Mesodermal cell (in vitro differentiated cells): ENCODE data around the gene PPIE.

ENCODE experiments used
- H3K27ac ChIP-seq: 2 replicates; pipeline ENCODE4 v1.7.0; 2013; ENCODE audit warnings: mild to moderate bottlenecking, low read depth, low read length, moderate library complexity; ENCODE audit not compliant: severe bottlenecking
- H3K36me3 ChIP-seq: 2 replicates; pipeline ENCODE4 v1.7.1; 2013; ENCODE audit warnings: mild to moderate bottlenecking, low read length, moderate library complexity; ENCODE audit not compliant: control insufficient read depth, insufficient read depth
- H3K4me1 ChIP-seq: one replicate; pipeline ENCODE4 v1.7.1; 2013; ENCODE audit warnings: mild to moderate bottlenecking, low read length; ENCODE audit not compliant: insufficient read depth, control insufficient read depth, poor library complexity, severe bottlenecking
- H3K4me3 ChIP-seq: 2 replicates; pipeline ENCODE4 v1.7.0; 2013; ENCODE audit warnings: low read length, control low read depth, mild to moderate bottlenecking; ENCODE audit not compliant: insufficient read depth, poor library complexity, severe bottlenecking; ENCODE audit errors: extremely low read depth
- H3K9me3 ChIP-seq: 2 replicates; pipeline ENCODE4 v1.7.1; 2013; ENCODE audit warnings: mild to moderate bottlenecking, low read length, moderate library complexity; ENCODE audit not compliant: control insufficient read depth
- WGBS, 2 experiments: methylation state at CpG; one replicate each; pipeline ENCODE4 v1.1.5; 2013; ENCODE audit warnings: missing lambda C conversion rate in 2 of 2; ENCODE audit not compliant: insufficient coverage in 2 of 2; 5-methylcytosine and 5-hydroxymethylcytosine counted together

Gene PPIE

DNA sequence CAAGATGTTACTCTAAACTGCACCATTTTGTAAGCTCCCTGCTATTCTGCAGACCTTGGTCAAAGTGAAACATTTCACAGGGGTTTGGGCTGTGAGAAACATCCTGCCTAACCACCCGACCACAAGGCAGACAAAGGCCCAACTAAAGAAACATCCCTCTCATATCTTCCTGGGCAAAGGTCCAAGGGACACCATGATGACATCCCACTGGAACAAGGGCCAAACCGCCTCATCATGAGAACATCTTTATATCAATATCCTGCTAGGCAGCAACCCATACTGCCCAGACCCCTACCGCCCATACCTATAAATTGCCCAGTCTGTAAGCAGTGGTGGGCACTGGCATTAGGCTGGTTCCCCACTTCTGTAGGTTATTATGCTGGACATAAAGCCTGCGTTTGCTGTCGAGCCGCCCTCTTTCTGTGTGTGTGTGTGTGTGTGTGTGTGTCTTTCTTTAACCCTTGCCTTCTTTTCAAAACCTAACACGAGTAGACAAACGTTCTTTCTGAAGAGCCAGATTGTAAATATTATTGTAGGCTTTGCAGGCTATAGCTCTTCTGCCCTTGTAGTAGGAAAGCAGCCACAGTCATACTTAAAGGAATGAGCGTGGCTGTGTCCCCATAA lies 1.0 kb upstream of the PPIE start:
- Histone ChIP-seq H3K4me1 (peaks cover 3% of the 10 kb centered on the region), H3K27ac (no peak overlapping the region)
- 100% methylated on average over 2 to 3 of the region's 9 CpGs for WGBS, 2 experiments

GRCh38 chr1:39745016-39745670 lies 6.5 kb downstream of the PPIE start:
- Histone ChIP-seq H3K27ac (no peak overlapping the region), H3K4me1 (no peaks in the 10 kb centered on the region), H3K36me3 (peaks cover 90% of the 10 kb centered on the region), H3K4me3 (no peak overlapping the region), H3K9me3 (no peaks in the 10 kb centered on the region)
- WGBS, 2 experiments: 92 to 97% methylated on average over 13 to 16 of the region's 16 CpGs

More for the DNA sequence above, 1.0 kb upstream of the PPIE start:
- Histone ChIP-seq H3K36me3 (peaks cover 21% of the 10 kb centered on the region), H3K4me3 (no peak overlapping the region), H3K9me3 (no peaks in the 10 kb centered on the region)

DNA sequence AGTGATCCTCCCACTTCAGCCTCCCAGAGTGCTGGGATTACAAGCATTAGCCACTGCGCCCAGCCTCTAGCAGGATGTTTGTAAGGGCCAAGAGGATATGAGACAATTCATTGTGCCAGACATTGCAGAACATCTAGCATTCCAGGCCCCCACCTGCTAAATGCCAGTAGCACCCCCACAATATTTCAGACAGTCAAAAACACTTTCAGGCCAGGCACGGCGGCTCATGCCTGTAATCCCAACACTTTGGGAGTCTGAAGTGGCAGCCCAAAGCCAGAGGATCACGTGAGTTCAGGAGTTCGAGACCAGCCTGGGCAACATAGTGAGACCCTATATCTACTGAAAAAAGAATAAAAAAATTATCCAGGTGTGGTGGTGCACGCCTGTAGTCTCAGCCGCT lies 12.9 kb downstream of the PPIE start:
- 74 to 88% methylated on average over 2 to 5 of the region's 7 CpGs for WGBS, 2 experiments
- Histone ChIP-seq H3K4me3 (no peak overlapping the region), H3K27ac (no peak overlapping the region), H3K4me1 (no peaks in the 10 kb centered on the region), H3K36me3 (peaks cover 90% of the 10 kb centered on the region), H3K9me3 (no peaks in the 10 kb centered on the region)

GRCh38 chr1:39752703-39753102 lies 14.0 kb downstream of the PPIE start:
- peaks cover 92% of the 10 kb centered on the region for H3K36me3 ChIP-seq
- H3K4me3 ChIP-seq: no peak overlapping the region
- H3K9me3 ChIP-seq: no peaks in the 10 kb centered on the region
- 88 to 94% methylated on average over 6 of the region's 6 CpGs for WGBS, 2 experiments
- H3K4me1 ChIP-seq: no peaks in the 10 kb centered on the region
- no peak overlapping the region for H3K27ac ChIP-seq

DNA sequence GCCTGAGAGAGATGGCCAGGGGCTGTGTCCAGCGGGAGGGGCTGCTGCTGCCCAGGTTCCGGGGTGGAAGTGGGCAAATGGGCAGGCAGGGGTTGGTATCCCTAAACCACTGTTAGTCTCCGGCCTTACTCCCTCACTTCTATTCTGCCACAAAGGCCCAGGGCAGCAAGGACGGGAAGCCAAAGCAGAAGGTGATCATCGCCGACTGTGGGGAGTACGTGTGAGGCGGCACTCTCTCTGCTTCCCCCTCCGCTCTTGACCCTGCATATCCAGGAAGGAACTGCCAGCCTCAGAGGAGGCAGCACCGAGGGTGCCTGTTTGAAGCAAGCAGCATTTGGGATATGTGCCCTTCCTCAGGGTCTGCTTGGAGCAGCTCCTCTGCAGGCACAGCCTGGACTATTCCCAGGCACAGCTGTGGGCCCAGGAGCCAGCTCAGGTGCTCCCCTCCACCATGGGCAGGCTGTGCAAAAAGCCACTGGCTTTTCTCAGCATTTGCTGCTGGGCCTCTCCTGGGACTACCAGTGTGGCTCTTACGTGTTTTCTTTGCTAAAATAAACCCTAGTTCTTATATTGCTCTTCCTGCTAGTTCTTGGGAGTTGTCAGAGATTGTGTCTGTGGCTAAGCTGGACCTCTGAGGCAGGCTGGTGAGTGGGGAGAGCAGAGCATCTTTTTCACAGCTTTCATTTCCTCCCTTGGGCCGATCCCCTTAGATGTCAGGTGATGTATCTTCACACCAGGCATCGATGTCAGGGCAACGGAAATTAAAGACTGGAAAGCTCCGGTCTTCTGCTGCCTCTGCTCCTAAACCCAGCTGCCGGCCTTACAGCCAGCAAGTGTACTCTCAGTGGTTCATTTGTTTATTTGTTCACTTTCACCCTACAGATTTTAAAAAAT lies 14.7 kb downstream of the PPIE start:
- Histone ChIP-seq H3K36me3 (peaks cover 91% of the 10 kb centered on the region), H3K4me1 (no peaks in the 10 kb centered on the region), H3K9me3 (no peaks in the 10 kb centered on the region), H3K4me3 (no peak overlapping the region), H3K27ac (no peak overlapping the region)
- WGBS, 2 experiments: 93 to 96% methylated on average over 13 to 14 of the region's 16 CpGs

DNA sequence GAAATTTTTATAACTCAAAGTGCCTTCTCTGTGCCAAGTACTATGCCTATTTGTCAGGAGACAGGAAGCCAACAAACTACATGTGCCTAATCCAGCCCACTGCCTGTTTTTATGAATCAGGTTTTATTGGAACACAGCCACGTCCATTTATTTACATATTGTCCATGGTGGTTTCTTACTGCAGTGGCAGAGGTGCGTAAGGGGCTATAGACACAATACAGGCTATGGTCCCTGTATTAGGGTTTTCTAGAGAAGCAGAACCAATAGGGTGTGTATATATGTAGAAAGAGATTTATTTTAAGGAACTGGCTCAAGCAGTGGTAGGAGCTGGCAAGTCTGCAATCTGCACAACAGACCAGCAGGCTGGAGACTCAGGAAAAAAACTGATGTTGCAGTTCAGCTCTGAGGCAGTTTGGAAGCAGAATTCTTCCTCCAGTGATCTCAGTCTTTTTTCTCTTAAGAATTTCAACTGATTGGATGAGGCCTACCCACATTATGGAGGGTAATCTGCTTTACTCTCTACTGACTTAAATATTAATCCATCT lies 15.4 kb downstream of the PPIE start:
- WGBS, 2 experiments: 100% methylated on average over 1 of the region's 2 CpGs; no CpG with 5 or more reads in 1 of the 2 experiments

GRCh38 chr1:39754906-39755504 lies 16.3 kb downstream of the PPIE start:
- H3K4me1 ChIP-seq: no peaks in the 10 kb centered on the region
- H3K9me3 ChIP-seq: no peaks in the 10 kb centered on the region
- WGBS, 2 experiments: 94 to 100% methylated on average over 1 to 2 of the region's 2 CpGs
- H3K36me3 ChIP-seq: peaks cover 75% of the 10 kb centered on the region
- no peak overlapping the region for H3K4me3 ChIP-seq
- H3K27ac ChIP-seq: no peak overlapping the region

More for the DNA sequence above, 15.4 kb downstream of the PPIE start:
- Histone ChIP-seq H3K9me3 (no peaks in the 10 kb centered on the region), H3K4me1 (no peaks in the 10 kb centered on the region), H3K36me3 (peaks cover 84% of the 10 kb centered on the region), H3K27ac (no peak overlapping the region), H3K4me3 (no peak overlapping the region)

DNA sequence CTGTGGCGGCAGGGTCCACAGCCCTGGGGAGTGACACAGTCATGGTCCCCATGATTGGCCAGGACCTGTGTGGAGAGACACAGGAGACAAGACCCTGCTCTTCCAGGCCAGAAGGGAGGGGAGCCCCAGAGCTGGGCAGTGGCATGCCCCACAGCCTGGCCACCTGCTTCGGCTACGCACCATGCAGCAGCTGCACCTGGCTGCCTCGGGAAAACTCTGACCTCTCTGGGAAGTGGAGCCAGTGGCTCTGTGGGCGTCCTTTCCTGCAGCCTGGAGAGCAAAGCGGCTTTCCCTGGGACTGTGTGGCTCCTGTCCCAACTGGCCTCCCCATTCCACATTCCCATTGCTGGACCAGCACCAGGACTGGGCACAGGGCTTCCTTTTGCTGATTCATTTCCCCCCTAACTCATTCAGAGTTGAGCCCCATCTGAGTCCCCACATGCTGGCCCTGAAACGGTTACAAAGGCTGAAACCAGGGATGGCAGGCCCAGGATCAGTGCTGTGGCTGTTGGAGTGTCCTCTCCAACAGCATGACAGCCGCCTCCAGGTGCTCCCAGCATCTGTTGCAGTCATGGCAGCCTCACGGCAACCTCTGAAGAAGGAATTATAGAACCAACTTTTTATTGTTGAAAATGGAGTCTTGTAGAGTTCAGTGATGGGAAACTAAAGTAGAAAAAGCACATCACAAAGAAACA lies 17.4 kb downstream of the PPIE start:
- Histone ChIP-seq H3K9me3 (no peaks in the 10 kb centered on the region), H3K4me3 (no peak overlapping the region), H3K4me1 (no peaks in the 10 kb centered on the region), H3K27ac (no peak overlapping the region), H3K36me3 (peaks cover 64% of the 10 kb centered on the region)
- 79 to 88% methylated on average over 4 to 7 of the region's 9 CpGs for whole genome bisulfite sequencing, 2 experiments

DNA sequence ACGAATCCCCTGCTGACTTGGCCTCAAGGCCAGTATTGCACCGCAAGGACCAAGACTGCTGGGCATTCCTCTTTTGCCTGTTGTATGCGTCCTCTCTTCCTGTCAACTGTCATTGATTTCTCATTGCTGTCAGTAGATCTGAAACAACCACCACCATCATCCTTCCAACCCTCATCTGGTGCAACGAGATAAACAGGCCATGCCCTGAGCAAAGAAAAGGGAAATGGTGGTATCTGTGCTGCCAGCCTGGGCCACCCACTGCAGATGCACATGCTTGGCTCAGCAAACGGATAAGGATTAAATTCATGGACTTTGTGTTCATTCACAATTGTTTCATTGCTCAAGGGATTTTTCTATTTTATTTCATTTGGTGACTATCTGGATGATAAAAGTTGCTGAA lies 18.8 kb downstream of the PPIE start:
- H3K4me3 ChIP-seq: no peak overlapping the region
- WGBS, 2 experiments: 92 to 98% methylated on average over 3 to 5 of the region's 5 CpGs
- H3K27ac ChIP-seq: no peak overlapping the region
- peaks cover 54% of the 10 kb centered on the region for H3K36me3 ChIP-seq
- H3K9me3 ChIP-seq: no peaks in the 10 kb centered on the region
- H3K4me1 ChIP-seq: no peaks in the 10 kb centered on the region
